ENCODE results near the gene NOSTRIN. TPM values are rescaled to one million over a fixed set of nuclear protein-coding genes. Genes with fewer than 3 reads are reported as not detected.
"Not testable (repeated sequence)": the region's sequence is repeated elsewhere in the genome, so short reads cannot be mapped to it uniquely, and the experiment has no call there.

The NOSTRIN gene
- total RNA-seq, 1 experiment from 2014 or later: not detected

GRCh38 chr2:168858146-168858545 is 55.7 kb downstream of the NOSTRIN start:
- Histone ChIP-seq H2AK5ac (ENCODE audit: insufficient read length, low read length) (no peak overlapping the region), H3K27me3 (ENCODE audit: insufficient read depth, low read length) (no peaks in the 10 kb centered on the region), H4K91ac (ENCODE audit: insufficient read length, low read depth, low read length) (no peak overlapping the region), H4K8ac (replicated peaks; ENCODE audit: insufficient read length, low read depth, low read length) (no peak overlapping the region), H3K4me1 (ENCODE audit: insufficient read depth, low read length) (no peaks in the 10 kb centered on the region), H3K4me2 (ENCODE audit: insufficient read depth, insufficient read length, low read length) (no peak overlapping the region), H3K23me2 (ENCODE audit: insufficient read length, low read depth, low read length, poor library complexity, severe bottlenecking) (no peaks in the 10 kb centered on the region), H2BK15ac (ENCODE audit: low read depth, low read length) (no peak overlapping the region), H2BK120ac (ENCODE audit: low read depth, low read length, poor library complexity, severe bottlenecking) (no peak overlapping the region), H3K79me2 (ENCODE audit: insufficient read depth, low read length) (no peaks in the 10 kb centered on the region), H3K27ac (ENCODE audit: insufficient read length, low read depth, low read length) (no peak overlapping the region), H3K9ac (ENCODE audit: extremely low read depth, insufficient read length, low read length) (no peak overlapping the region), H3T11ph (ENCODE audit: low read length) (no peak overlapping the region), H3K56ac (ENCODE audit: insufficient read length, low read depth, low read length) (no peak overlapping the region), H3K4ac (ENCODE audit: low read depth, low read length) (no peak overlapping the region), H2BK20ac (ENCODE audit: low read depth, low read length, poor library complexity, severe bottlenecking) (no peak overlapping the region), H3K79me1 (ENCODE audit: insufficient read depth, low read depth, low read length, poor library complexity, severe bottlenecking) (no peaks in the 10 kb centered on the region), H3K14ac (ENCODE audit: insufficient read depth, low read length) (no peak overlapping the region), H2BK5ac (ENCODE audit: insufficient read length, low read length) (no peak overlapping the region), H3K23ac (ENCODE audit: insufficient read length, low read depth, low read length) (no peak overlapping the region), H2AFZ (ENCODE audit: low read length) (no peak overlapping the region), H4K5ac (ENCODE audit: insufficient read length, low read depth, low read length) (no peak overlapping the region), H2BK12ac (ENCODE audit: insufficient read length, low read depth, low read length) (no peak overlapping the region), H4K20me1 (ENCODE audit: control insufficient read depth, insufficient read depth, insufficient read length) (no peaks in the 10 kb centered on the region), H3K18ac (ENCODE audit: insufficient read length, low read depth, low read length) (no peak overlapping the region), H3K9me3 (ENCODE audit: control insufficient read depth, low read depth, low read length) (no peaks in the 10 kb centered on the region)
- Mint-ChIP-seq H3K27ac (no peak overlapping the region), H3K4me3 (no peak overlapping the region), H3K27me3 (ENCODE audit: low read depth) (no peaks in the 10 kb centered on the region), H3K4me1 (peaks cover 10 to 11% of the 10 kb centered on the region in 2 experiments; a peak in 2 of 4 replicates), H3K9me3 (no peaks in the 10 kb centered on the region), H3K36me3 (ENCODE audit: insufficient read depth in 1 of 3, low read depth in 3 of 3) (peaks cover 2 to 7% (median 5%) of the 10 kb centered on the region in 3 experiments; a peak in 5 of 7 replicates)
- TF ChIP-seq CTCF (conservative IDR thresholded peaks at IDR 0.05): no peak
- DNase-seq: no peak
- no CpG with 5 or more reads among the region's 2 CpGs for WGBS (ENCODE audit: extremely low coverage, insufficient read length, low lambda C conversion rate)

- WGBS (ENCODE audit: extremely low coverage, insufficient read length, low lambda C conversion rate): no CpG with 5 or more reads among the region's 1 CpG
- not testable (repeated sequence) for H3K14ac ChIP-seq (ENCODE audit: insufficient read depth, low read length); H3K4me3 Mint-ChIP-seq; H2BK12ac ChIP-seq (ENCODE audit: insufficient read length, low read depth, low read length); H3K79me2 ChIP-seq (ENCODE audit: insufficient read depth, low read length); H2AFZ ChIP-seq (ENCODE audit: low read length); H3K23me2 ChIP-seq (ENCODE audit: insufficient read length, low read depth, low read length, poor library complexity, severe bottlenecking); H3K27ac Mint-ChIP-seq; H4K91ac ChIP-seq (ENCODE audit: insufficient read length, low read depth, low read length); H3K4me1 Mint-ChIP-seq; H3K27ac ChIP-seq (ENCODE audit: insufficient read length, low read depth, low read length); H4K8ac ChIP-seq (replicated peaks; ENCODE audit: insufficient read length, low read depth, low read length); H2BK5ac ChIP-seq (ENCODE audit: insufficient read length, low read length); H2BK120ac ChIP-seq (ENCODE audit: low read depth, low read length, poor library complexity, severe bottlenecking); H4K5ac ChIP-seq (ENCODE audit: insufficient read length, low read depth, low read length); H3K9ac ChIP-seq (ENCODE audit: extremely low read depth, insufficient read length, low read length); H3K56ac ChIP-seq (ENCODE audit: insufficient read length, low read depth, low read length); H3K18ac ChIP-seq (ENCODE audit: insufficient read length, low read depth, low read length); H3T11ph ChIP-seq (ENCODE audit: low read length); H3K4me1 ChIP-seq (ENCODE audit: insufficient read depth, low read length); H3K79me1 ChIP-seq (ENCODE audit: insufficient read depth, low read depth, low read length, poor library complexity, severe bottlenecking); H2AK5ac ChIP-seq (ENCODE audit: insufficient read length, low read length); H2BK15ac ChIP-seq (ENCODE audit: low read depth, low read length); H3K4ac ChIP-seq (ENCODE audit: low read depth, low read length); H4K20me1 ChIP-seq (ENCODE audit: control insufficient read depth, insufficient read depth, insufficient read length); H3K27me3 Mint-ChIP-seq (ENCODE audit: low read depth); H3K4me2 ChIP-seq (ENCODE audit: insufficient read depth, insufficient read length, low read length); H3K23ac ChIP-seq (ENCODE audit: insufficient read length, low read depth, low read length); H3K27me3 ChIP-seq (ENCODE audit: insufficient read depth, low read length); H3K9me3 ChIP-seq (ENCODE audit: control insufficient read depth, low read depth, low read length); H2BK20ac ChIP-seq (ENCODE audit: low read depth, low read length, poor library complexity, severe bottlenecking); DNase-seq
- H3K9me3 Mint-ChIP-seq: peaks cover 14 to 16% of the 10 kb centered on the region in 2 experiments; a peak in 4 of 5 replicates
- peaks cover 43 to 51% (median 50%) of the 10 kb centered on the region in 3 experiments for H3K36me3 Mint-ChIP-seq (ENCODE audit: insufficient read depth in 1 of 3, low read depth in 3 of 3)
These were observed 64.7 kb downstream of the NOSTRIN start for GRCh38 chr2:168867164-168867563.

Data from H9 (cell line).